ENCODE measurements around the gene ELOF1. TPM values are rescaled to one million over a fixed set of nuclear protein-coding genes. Genes with fewer than 3 reads are reported as not detected.
A peak's percentile ranks its signal among the peaks of the same experiment; 100 is the strongest.

ELOF1 gene
- total and polyA plus RNA-seq, 2 of the 13 experiments (the other 11 are each of a cell fraction or from before 2014, with no cell fraction given) = 14.5 to 43.2 TPM

GRCh38 chr19:11597202-11598102, 38.4 kb upstream of the ELOF1 start, which contains the start of gene ZNF627 (continued):
- TF ChIP-seq ZNF431 (CRISPR knock-in tag; IDR thresholded peaks at IDR 0.05; ENCODE audit: borderline replicate concordance, low read depth) (peak; percentile 84; the same call in 1 of the 2 replicates), CEBPB (IDR thresholded peaks at IDR 0.05; ENCODE audit: borderline replicate concordance, low read depth, low read length) (no peak), HDAC2 (CRISPR knock-in tag; IDR thresholded peaks at IDR 0.05) (0 out of 2 replicates have a peak, but pooled peaks have one; percentile 38), KLF13 (CRISPR knock-in tag; IDR thresholded peaks at IDR 0.05) (peak; percentile 96), ZNF761 (CRISPR knock-in tag; conservative IDR thresholded peaks at IDR 0.05) (no peak; the same call in 1 of the 2 replicates), E2F1 (CRISPR knock-in tag; IDR thresholded peaks at IDR 0.05) (0 out of 2 replicates have a peak, but pooled peaks have one; percentile 22), RAD21 (CRISPR knock-in tag; IDR thresholded peaks at IDR 0.05) (peak; percentile 52), ZC3H13 (CRISPR knock-in tag; IDR thresholded peaks at IDR 0.05) (peak; percentile 51; the same call in 1 of the 2 replicates), ZNF251 (CRISPR knock-in tag; IDR thresholded peaks at IDR 0.05) (peak; percentile 48; the same call in 1 of the 2 replicates), GRHL1 (CRISPR knock-in tag; conservative IDR thresholded peaks at IDR 0.05) (no peak), YEATS4 (CRISPR knock-in tag; IDR thresholded peaks at IDR 0.05; ENCODE audit: borderline replicate concordance) (peak; percentile 91; the same call in 1 of the 2 replicates), TCF12 (IDR thresholded peaks at IDR 0.05) (no peak), TCF12 (CRISPR knock-in tag; IDR thresholded peaks at IDR 0.05) (0 out of 2 replicates have a peak, but pooled peaks have one; percentile 42), ZBTB34 (CRISPR knock-in tag; IDR thresholded peaks at IDR 0.05) (no peak), SIN3B (IDR thresholded peaks at IDR 0.05; ENCODE audit: low read length) (no peak), HNF1A (IDR thresholded peaks at IDR 0.05; ENCODE audit: low read depth) (0 out of 2 replicates have a peak, but pooled peaks have one; percentile 18), HNF1A (CRISPR knock-in tag; IDR thresholded peaks at IDR 0.05; ENCODE audit: borderline replicate concordance) (peak; percentile 60; the same call in 1 of the 2 replicates), RXRB (CRISPR knock-in tag; IDR thresholded peaks at IDR 0.05; ENCODE audit: borderline replicate concordance) (peak; percentile 39; the same call in 1 of the 2 replicates)
